Panc1 (cell line): ENCODE measurements around the gene PRKAG2. TPM values are rescaled to one million over a fixed set of nuclear protein-coding genes. Genes with fewer than 3 reads are reported as not detected.

ENCODE experiments used
- ATAC-seq: fragments of 200-7000 bp; cut with Tn5 transposase; 2 replicates; pipeline ENCODE4 v1.9.1; 2020; ENCODE audit warnings: mild to moderate bottlenecking, moderate library complexity
- BruUV-seq: library from RNA; stranded (reverse); fragments of 400-500 nt; replicated peaks from 2 replicates; lab custom pipeline; 2021; lab: Mats Ljungman, UMichigan
- CTCF ChIA-PET: fragments of 300-600 bp; sonication (Branson Sonifier 250); formaldehyde crosslinking; loops from one replicate; lab custom pipeline; 2022; ENCODE audit warnings: antibody characterized with exemption; lab: Charles Lee
- POLR2A ChIA-PET: fragments of 300-600 bp; sonication (Branson Sonifier 250); formaldehyde crosslinking; loops from one replicate; lab custom pipeline; 2022; ENCODE audit warnings: antibody characterized with exemption; lab: Charles Lee
- DNase-seq: peaks from one replicate; pipeline ENCODE4 v3.0.0-alpha.2; 2010; ENCODE audit warnings: low read depth, low spot score
- H3K27ac ChIP-seq: 2 replicates; pipeline ENCODE4 v1.5.1; 2011; ENCODE audit warnings: mild to moderate bottlenecking, low read length, inconsistent platforms
- H3K27me3 ChIP-seq: fragments of 200-500 bp; sonication (Bioruptor generic); 2 replicates; pipeline ENCODE4 v1.6.0; 2014; ENCODE audit warnings: low read length, inconsistent platforms; ENCODE audit not compliant: control insufficient read depth, insufficient read depth
- H3K36me3 ChIP-seq: fragments of 200-500 bp; sonication (Bioruptor generic); 2 replicates; pipeline ENCODE4 v1.5.1; 2014; ENCODE audit warnings: inconsistent platforms, mild to moderate bottlenecking, low read length, moderate library complexity; ENCODE audit not compliant: control insufficient read depth, insufficient read depth
- H3K4me1 ChIP-seq: 2 replicates; pipeline ENCODE4 v1.5.1; 2011; ENCODE audit warnings: inconsistent platforms, mild to moderate bottlenecking, low read length, moderate library complexity; ENCODE audit not compliant: control insufficient read depth, insufficient read depth
- H3K4me3 ChIP-seq, 2 experiments: 2 replicates each; pipeline ENCODE4 v1.5.1; 2011 to 2012; ENCODE audit warnings: low read depth in 2 of 2, low read length in 2 of 2, mild to moderate bottlenecking in 2 of 2, inconsistent platforms in 1 of 2, moderate library complexity in 1 of 2
- H3K9me3 ChIP-seq: fragments of 200-500 bp; sonication (Bioruptor generic); 2 replicates; pipeline ENCODE4 v1.5.1; 2014; ENCODE audit warnings: low read depth, mild to moderate bottlenecking, inconsistent platforms, low read length, moderate library complexity; ENCODE audit not compliant: control insufficient read depth, insufficient read depth
- CTCF ChIP-seq: fragments of 450-650 bp; IDR thresholded peaks from 2 replicates; pipeline ENCODE4 v1.5.1; 2017; ENCODE audit warnings: mild to moderate bottlenecking
- POLR2AphosphoS5 ChIP-seq: IDR thresholded peaks from 2 replicates; pipeline ENCODE4 v1.6.1; 2012; ENCODE audit warnings: mild to moderate bottlenecking, low read depth, low read length, moderate library complexity
- SIN3A ChIP-seq: IDR thresholded peaks from 2 replicates; pipeline ENCODE4 v1.6.1; 2012; ENCODE audit warnings: low read depth, mild to moderate bottlenecking, low read length, moderate library complexity, borderline replicate concordance; ENCODE audit not compliant: insufficient read depth
- TCF7L2 ChIP-seq: IDR thresholded peaks from 2 replicates; pipeline ENCODE4 v1.6.1; 2011; ENCODE audit warnings: mild to moderate bottlenecking, low read depth, low read length, inconsistent platforms
- in situ Hi-C: cut with HindIII; loops from 2 replicates; pipeline ENCODE4 v1.10.0; 2016; ENCODE audit warnings: low sequenced_read_pairs, low pct_unique_long_range_greater_than_20kb
- intact Hi-C: fragments of 100-400 bp; cut with micrococcal nuclease; formaldehyde crosslinking; loops from one replicate; pipeline ENCODE4 v1.10.0; 2022; ENCODE audit not compliant: unreplicated experiment
- total RNA-seq: library from RNA; stranded (reverse); gene quantifications from one replicate; pipeline ENCODE4 v1.2.1, GENCODE V29; 2021; ENCODE audit not compliant: unreplicated experiment
- TF ChIP-seq, protein P1 (sequence below), 2 experiments: IDR thresholded peaks; 2 replicates each; pipeline ENCODE4 v1.6.1; 2011 to 2012; ENCODE audit warnings: low read depth in 2 of 2, control low read depth in 1 of 2, low read length in 1 of 2, mild to moderate bottlenecking in 1 of 2, moderate library complexity in 1 of 2; ENCODE audit not compliant: insufficient read depth in 1 of 2

PRKAG2 gene
- total RNA-seq, 1 experiment from 2014 or later = 71.6 TPM

DNA sequence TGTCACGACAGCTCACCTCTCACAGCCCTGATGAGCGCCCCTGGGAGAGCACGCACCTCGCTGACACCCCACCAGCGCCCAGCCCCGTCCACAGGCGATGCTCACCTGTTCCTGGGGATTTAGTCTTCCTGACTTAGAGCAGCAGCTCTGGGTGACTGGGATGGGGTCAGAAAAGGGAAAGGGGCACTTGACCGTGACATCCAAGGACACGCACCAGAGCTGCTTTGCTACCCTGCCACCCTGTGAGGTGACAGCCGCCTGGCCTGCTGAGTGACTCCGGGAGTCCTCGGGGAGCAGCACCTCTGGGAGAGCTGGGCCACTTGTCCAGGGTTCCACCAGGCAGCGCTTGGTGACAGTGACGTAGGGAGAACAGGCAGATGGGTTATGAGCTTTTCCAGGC lies 148.2 kb downstream of the PRKAG2 start:
- no peaks in the 10 kb centered on the region for H3K36me3 ChIP-seq
- H3K4me3 ChIP-seq = no peak overlapping the region
- intact Hi-C loops (no loop called here), in situ Hi-C loops (no loop called here)
- no peak for ATAC-seq
- BruUV-seq = no TSS peak
- H3K9me3 ChIP-seq = no peaks in the 10 kb centered on the region
- ChIA-PET POLR2A (interaction anchor here (0.6 kb wide), 2 partner anchors 28 to 159 kb away, joined by 3 to 9 read pairs; no protein-coding TSS in a partner anchor), CTCF (no interaction called here)
- no peaks in the 10 kb centered on the region for H3K27me3 ChIP-seq
- H3K4me1 ChIP-seq = peaks cover 40% of the 10 kb centered on the region
- H3K27ac ChIP-seq = peak overlapping the region; percentile 88
- no peak for TF ChIP-seq SIN3A
- TF ChIP-seq, protein P1, sequence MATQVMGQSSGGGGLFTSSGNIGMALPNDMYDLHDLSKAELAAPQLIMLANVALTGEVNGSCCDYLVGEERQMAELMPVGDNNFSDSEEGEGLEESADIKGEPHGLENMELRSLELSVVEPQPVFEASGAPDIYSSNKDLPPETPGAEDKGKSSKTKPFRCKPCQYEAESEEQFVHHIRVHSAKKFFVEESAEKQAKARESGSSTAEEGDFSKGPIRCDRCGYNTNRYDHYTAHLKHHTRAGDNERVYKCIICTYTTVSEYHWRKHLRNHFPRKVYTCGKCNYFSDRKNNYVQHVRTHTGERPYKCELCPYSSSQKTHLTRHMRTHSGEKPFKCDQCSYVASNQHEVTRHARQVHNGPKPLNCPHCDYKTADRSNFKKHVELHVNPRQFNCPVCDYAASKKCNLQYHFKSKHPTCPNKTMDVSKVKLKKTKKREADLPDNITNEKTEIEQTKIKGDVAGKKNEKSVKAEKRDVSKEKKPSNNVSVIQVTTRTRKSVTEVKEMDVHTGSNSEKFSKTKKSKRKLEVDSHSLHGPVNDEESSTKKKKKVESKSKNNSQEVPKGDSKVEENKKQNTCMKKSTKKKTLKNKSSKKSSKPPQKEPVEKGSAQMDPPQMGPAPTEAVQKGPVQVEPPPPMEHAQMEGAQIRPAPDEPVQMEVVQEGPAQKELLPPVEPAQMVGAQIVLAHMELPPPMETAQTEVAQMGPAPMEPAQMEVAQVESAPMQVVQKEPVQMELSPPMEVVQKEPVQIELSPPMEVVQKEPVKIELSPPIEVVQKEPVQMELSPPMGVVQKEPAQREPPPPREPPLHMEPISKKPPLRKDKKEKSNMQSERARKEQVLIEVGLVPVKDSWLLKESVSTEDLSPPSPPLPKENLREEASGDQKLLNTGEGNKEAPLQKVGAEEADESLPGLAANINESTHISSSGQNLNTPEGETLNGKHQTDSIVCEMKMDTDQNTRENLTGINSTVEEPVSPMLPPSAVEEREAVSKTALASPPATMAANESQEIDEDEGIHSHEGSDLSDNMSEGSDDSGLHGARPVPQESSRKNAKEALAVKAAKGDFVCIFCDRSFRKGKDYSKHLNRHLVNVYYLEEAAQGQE (IDR thresholded peaks at IDR 0.05; ENCODE audit: insufficient read depth in 1 of 2, low read depth in 2 of 2, low read length in 1 of 2) = no peak
- TF ChIP-seq POLR2AphosphoS5 = no peak
- TF ChIP-seq TCF7L2 = no peak
- TF ChIP-seq CTCF = no peak
- DNase-seq = no peak

DNA sequence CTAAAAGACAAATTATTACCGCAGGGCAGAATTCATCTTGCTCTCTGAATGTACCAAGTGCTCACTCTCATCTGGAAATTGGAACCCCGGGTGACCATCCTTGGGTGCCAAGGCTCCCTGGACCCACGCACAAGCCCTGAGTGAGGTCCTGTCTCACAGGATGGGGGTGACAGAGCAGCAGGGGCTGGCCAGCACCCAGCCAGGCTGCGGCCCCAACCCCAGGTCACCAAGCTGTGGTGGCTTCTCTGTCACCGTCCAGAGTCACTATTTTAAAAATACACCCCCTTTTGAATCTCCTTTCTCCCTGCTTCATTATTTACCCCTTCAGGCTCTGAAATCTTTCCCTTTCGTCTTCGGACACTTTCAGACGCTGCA lies 148.6 kb downstream of the PRKAG2 start:
- no TSS peak for BruUV-seq
- ATAC-seq (peak; percentile 26), DNase-seq (no peak)
- no peaks in the 10 kb centered on the region for H3K27me3 ChIP-seq
- intact Hi-C loops (no loop called here), in situ Hi-C loops (no loop called here)
- H3K27ac ChIP-seq = peak overlapping the region; percentile 88
- TF ChIP-seq SIN3A (no peak), CTCF (no peak), POLR2AphosphoS5 (no peak), TCF7L2 (no peak)
- TF ChIP-seq, protein P1 (IDR thresholded peaks at IDR 0.05; ENCODE audit: insufficient read depth in 1 of 2, low read depth in 2 of 2, low read length in 1 of 2) = no peak
- no peaks in the 10 kb centered on the region for H3K9me3 ChIP-seq
- H3K4me1 ChIP-seq = peaks cover 40% of the 10 kb centered on the region
- no peaks in the 10 kb centered on the region for H3K36me3 ChIP-seq
- POLR2A ChIA-PET = no interaction called here
- H3K4me3 ChIP-seq = peak overlapping the region in 1 of 2 experiments; percentile 29; a peak in 3 of 4 replicates
- CTCF ChIA-PET = interaction anchor here (1.0 kb wide), 1 partner anchor 9 kb away, joined by 4 read pairs; no protein-coding TSS in a partner anchor
